Central memory CD4-positive, alpha-beta T cell (primary cell): ENCODE results near the gene EPB41L5.
A peak's percentile ranks its signal among the peaks of the same experiment; 100 is the strongest.
"Not testable (repeated sequence)": the region's sequence is repeated elsewhere in the genome, so short reads cannot be mapped to it uniquely, and the experiment has no call there.

Experiments used
- DNase-seq: peaks from one replicate; pipeline ENCODE4 v3.0.0; 2022

EPB41L5 gene

GRCh38 chr2:120148229-120148628 is 135.4 kb downstream of the EPB41L5 start:
- DNase-seq, result no peak

DNA sequence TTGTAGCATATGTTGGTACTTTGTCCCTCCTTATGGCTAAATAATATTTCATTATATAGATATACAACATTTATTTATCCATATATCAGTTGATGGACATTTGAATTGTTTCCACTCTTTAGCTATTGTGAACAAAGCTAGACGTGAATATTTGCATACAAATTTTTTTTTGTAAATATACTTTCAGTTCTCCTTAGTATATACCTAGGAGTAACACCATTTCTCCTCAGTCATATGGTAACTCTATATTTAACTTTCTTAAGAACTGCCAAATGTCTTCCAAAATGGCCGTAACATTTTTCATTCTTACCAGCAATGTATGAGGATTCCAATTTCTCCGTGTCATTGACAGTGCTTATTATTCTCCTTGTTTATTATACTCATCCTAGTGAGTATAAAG is 135.8 kb downstream of the EPB41L5 start:
- DNase-seq, result no peak

DNA sequence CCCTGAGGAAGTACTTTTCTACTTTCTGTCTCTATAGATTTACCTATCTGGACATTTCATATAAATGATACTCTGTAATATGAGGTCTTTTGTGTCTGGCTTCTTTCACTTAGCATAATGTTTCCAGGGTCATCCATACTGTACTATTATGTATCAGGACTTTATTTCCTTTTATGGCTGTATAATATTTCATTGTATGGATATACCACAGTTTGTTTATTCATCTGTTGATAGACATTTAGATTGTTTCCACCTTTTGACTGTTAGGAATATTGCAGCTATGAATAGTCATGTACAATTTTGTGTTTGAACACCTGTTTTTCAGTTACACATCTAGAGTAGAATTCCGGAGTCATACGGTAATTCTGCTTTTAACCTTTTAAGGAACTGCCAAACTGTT is 136.5 kb downstream of the EPB41L5 start:
- no peak for DNase-seq

GRCh38 chr2:120150040-120150482 is 137.2 kb downstream of the EPB41L5 start:
- DNase-seq, result no peak

DNA sequence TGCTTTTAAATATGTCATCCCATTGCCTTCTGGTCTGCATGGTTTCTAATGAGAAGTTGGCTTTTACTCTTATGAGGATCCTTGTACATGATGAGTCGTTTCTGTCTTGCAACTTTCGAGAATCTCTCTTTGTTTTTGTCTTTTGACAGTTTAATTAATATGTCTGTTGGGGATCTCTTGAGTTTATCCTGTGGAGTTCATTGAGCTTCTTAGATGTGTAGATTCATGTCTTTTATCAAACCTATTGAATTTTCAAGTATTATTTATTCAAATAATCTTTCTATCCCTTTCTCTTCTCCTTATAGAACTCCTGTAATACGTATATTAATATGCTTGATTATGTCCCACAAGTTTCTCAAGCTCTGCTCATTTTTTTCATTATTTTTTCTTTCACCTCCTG is 142.4 kb downstream of the EPB41L5 start:
- DNase-seq, result no peak

- DNase-seq, result not testable (repeated sequence)
Measured at GRCh38 chr2:120158658-120159057, 145.8 kb downstream of the EPB41L5 start.

DNA sequence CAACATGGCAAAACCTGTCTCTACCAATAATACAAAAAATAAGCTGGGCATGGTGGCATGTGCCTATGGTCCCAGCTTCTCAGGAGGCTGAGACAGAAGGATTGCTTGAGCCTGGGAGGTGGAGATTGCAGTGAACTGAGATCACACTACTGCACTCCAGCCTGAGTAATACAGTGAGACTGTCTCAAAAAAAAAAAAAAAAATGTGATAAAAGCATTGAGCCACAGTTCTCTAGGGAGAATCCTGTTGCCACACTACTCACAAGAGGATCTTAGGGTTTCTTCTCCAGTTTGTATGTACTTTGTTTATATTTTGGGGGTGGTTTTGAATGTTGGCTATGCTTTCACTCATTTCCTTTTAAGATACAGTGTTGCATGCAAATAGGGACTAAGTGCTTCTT is 148.3 kb downstream of the EPB41L5 start:
- DNase-seq, result no peak

GRCh38 chr2:120162716-120163115 is 149.8 kb downstream of the EPB41L5 start:
- DNase-seq, result no peak

DNA sequence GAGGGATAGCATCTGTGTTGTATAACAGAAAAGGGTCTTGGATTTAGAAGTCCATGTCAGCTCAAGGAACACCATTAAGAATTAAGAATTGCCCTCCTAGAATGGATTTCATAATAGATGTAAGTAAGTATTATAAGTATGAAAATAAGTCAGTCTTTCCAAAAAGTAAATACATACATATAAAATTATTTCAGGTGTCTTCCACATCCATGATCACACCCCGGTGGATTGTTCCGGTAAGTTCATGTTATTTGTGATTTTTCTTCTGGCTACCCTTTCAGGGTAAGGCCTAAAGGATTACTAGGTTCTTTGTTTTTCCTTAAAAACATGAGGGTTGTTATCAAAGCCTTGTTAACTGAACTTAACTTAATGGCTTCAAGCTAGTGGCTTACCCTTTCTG is 154.4 kb downstream of the EPB41L5 start:
- DNase-seq, result no peak

GRCh38 chr2:120169020-120169419 is 156.1 kb downstream of the EPB41L5 start:
- no peak for DNase-seq

- peak; percentile 40 for DNase-seq
Measured at GRCh38 chr2:120174963-120175581, 162.2 kb downstream of the EPB41L5 start.

DNA sequence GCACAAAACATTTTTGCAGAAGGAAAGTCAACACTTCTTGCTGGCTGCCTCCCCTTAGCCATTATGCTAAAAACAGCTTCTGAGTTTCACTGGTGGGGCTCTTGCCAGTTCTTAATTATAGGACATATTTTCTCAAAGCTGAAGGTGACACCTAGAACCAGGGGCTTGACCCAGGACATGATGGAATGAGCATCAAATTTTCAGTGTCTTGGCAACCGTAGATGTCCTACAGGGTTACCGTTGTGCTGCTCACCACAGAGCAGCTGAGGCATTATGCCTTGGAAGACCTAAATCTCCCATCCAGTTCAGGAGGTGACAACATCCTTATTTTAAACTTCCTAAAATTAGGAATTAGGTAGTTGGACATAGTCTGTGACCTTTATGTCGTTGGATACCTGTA is 163.6 kb downstream of the EPB41L5 start:
- no peak for DNase-seq

DNA sequence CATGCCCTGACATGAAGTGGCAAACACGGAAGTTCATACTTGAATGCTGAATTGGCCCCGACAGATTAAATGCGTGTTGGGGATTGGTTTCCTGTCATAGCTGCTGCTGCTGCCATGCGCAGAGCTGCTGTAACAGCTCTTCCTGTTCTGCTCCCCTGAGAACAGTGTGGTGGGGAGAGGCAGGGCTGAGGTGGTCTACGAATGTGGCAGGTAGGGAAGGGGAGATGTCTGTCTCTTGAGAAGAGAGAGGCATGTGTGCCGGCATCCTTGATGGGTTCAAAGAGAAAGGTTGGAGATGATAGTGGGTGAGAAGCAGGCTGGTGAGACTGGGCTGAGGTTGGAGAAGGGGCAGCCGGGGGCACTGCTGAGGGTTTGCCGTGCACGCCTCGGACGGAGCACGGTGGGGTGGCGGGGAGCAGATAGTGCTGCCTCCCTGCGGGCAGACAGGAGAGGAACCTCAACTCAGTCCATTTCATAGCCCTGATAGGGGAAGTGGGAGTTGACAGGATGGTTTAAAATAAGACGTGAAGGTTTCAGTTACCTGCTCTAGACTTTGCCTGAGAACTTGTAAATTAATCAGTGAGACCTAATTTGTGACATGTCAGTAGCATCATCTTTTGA is 164.2 kb downstream of the EPB41L5 start:
- DNase-seq, result peak; percentile 86

DNA sequence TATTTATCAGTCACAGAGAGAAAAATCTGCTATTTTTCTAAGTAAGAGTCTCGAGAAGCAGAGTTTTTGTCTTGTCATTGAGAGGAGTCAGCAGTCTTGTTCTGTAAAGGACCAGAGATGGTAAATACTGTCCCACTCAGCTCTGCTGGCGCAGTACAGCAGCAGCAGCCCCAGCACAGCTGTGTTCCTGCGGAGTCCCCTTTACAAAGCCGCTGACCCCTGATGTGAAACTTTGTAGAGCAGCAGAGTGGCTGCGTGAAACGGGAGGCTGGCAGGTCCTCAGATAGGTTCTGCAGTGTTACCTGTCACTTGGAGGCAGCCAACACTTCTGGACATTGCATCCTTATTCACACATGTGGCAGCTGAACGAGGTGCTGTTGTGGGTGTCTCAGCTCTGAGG is 165.1 kb downstream of the EPB41L5 start:
- DNase-seq, result no peak

DNA sequence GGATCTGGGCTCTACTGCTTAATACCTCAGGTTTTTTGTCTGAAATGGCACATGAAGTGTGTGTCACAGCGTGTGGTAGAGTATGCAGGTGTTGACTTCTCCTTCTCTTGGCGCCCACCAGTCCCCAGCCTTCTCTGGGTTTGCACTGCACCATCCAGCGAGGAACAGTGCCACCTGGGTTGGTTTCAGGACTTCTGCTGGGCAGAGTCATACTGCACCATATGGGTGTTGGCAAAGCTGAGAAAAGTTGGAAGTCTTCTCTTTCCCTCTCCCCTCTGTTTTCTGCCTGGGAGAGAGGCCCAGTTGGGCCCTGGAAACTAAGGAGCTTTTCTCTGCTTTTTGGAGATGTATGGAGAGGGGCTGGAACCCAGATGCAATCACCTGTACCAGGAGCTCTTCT is 166.5 kb downstream of the EPB41L5 start:
- DNase-seq, result no peak

DNA sequence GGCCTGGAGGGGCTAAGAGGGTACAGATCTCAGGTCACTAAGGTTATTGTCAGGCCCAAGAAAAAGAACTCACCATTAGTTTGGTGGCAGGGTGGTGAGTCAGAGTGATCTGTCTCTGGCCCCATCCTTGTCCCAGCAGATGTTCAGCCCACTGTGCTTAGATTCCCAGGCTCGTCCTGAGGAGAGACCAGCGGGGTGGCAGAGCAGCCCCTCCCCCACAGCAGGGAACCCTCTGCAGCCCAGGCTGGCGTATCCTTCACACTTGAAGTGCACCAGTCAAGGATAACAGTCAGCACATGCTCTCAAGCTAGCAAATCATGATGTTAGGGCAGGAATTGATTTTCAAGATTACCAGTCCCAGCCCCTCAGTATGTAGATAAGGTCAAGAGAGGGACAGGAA is 167.2 kb downstream of the EPB41L5 start:
- no peak for DNase-seq

DNA sequence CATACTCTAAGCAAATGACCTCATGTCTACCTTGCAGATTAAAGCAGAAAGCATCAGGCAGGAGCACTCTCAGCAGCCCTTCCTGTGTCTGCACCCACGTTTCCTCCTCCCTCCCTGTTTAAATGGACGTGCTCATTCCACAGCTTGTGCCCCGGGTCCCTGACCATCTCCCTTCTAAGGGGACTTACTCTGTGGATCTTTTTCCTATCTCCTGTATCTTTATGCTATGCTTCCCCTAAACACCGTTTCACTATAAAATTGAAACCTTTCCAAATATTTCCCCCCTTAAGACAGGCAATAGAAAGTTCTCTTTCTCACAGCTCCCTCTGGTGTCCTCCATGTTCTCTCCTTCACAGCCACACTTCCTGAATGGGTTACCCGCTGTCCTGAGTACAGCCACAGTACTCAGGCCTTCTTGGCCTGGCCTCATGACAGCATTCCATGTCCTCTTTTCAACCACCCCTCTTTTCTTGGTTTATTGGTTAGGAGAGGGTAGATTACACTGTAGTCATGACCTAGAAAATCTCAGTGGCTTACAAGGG is 169.2 kb downstream of the EPB41L5 start:
- DNase-seq, result no peak

- DNase-seq, result no peak
Measured at GRCh38 chr2:120189189-120189588, 176.3 kb downstream of the EPB41L5 start.

DNA sequence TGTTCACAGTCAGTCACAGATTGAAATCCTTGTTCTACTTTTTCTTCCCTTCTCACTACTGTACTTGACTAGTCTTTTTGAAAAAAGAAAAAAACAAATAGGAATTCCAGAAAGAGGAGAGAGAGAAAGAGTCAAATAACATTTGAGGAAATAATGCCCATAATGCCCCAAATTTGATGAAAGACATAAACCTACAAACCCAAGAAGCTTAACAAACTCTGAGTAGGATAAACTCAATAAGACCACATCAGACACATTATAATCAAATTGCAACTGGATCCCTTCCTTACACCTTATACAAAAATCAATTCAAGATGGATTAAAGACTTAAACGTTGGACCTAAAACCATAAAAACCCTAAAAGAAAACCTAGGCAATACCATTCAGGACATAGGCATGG is 179.4 kb downstream of the EPB41L5 start:
- no peak for DNase-seq

GRCh38 chr2:120195553-120195952 is 182.7 kb downstream of the EPB41L5 start:
- no peak for DNase-seq

DNA sequence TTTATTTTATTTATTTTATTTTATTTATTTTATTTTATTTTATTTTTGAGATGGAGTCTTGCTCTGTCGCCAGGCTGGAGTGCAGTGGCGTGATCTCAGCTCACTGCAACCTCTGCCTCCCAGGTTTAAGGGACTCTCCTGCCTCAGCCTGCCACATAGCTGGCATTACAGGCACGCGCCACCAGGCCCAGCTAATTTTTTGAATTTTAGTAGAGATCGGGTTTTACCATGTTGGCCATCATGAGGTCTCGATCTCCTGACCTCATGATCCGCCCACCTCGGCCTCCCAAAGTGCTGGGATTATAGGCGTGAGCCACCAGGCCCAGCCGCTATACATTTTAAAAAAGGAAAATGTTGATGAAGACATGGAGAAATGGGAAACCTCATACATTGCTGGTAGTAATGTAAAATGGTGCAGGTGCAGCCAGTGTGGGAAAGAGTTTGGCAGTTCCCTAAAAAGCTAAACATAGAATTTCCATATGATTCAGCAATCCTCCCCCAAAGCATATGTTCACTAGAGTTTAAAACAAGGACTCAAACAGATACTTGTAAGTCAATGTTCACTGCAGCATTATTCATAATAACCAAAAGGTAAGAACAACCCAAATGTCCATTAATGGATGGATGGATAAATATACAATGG is 187.1 kb downstream of the EPB41L5 start:
- DNase-seq, result not testable (repeated sequence)

GRCh38 chr2:120203251-120204021 is 190.6 kb downstream of the EPB41L5 start:
- DNase-seq, result no peak

- DNase-seq, result no peak
Measured at GRCh38 chr2:120204022-120204405, 191.1 kb downstream of the EPB41L5 start.
